Astrocyte (in vitro differentiated cells and primary cell): ENCODE measurements around the gene APOB.

ENCODE experiments used
- CTCF ChIP-seq: IDR thresholded peaks from 2 replicates; pipeline ENCODE4 v1.5.1; 2011; ENCODE audit warnings: low read depth, mild to moderate bottlenecking, inconsistent platforms, low read length, moderate library complexity; ENCODE audit not compliant: insufficient read depth
- EZH2 ChIP-seq: IDR thresholded peaks from 2 replicates; pipeline ENCODE4 v1.6.1; 2012; ENCODE audit warnings: mild to moderate bottlenecking, low read length, inconsistent platforms; ENCODE audit not compliant: insufficient read depth

GRCh38 chr2:21007129-21008013, 36.5 kb downstream of the APOB start:
- no peak for TF ChIP-seq CTCF
- TF ChIP-seq EZH2 = no peak
